NK-92 treated with Interleukin-12 subunit alpha and Interleukin-12 subunit beta, amount 100 ng/mL, for 24 hours (cell line): Measurements from ENCODE around the gene KBTBD12.

Experiments
- DNase-seq: peaks from one replicate; lab custom pipeline; 2025; lab: John Stamatoyannopoulos, UW

The KBTBD12 gene

DNA sequence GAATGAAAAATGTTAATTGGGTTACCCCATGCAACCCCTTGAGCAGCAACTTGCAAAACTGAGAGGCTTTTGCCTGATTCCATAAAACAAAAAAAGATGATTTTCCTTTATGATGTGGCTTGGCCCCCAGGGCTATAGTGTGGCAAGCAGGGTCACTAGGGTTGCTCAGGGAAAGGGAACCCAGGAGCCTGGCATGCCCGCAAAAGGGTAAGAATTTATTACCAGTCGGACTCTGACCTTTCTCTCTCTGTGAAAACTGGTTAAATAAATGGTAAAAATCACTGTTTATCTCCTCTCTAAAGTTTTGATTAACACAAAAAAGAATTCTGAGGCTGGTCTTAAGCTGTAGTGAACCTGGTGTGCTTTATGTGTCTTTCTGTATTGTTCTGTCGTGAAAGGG lies 99.5 kb downstream of the KBTBD12 start:
- DNase-seq = no peak

DNA sequence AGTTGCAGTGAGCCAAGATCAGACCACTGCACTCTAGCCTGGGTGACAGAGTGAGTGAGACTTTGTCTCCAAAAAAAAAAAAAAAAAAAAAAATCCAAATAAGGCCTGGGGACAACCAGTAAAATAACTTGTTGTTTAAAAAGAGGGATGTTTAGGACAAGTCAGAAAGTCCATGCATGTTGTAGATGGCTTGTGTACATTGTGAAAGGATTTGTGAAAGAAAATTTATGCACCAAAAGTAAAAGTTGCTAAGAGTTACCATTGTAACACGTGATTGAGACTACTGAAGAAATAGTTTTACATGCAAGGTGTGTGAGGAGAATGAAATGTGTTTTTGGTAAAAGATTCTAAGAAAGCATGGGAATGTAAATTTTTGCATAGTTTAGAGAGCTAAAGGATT lies 101.5 kb downstream of the KBTBD12 start:
- no peak for DNase-seq

DNA sequence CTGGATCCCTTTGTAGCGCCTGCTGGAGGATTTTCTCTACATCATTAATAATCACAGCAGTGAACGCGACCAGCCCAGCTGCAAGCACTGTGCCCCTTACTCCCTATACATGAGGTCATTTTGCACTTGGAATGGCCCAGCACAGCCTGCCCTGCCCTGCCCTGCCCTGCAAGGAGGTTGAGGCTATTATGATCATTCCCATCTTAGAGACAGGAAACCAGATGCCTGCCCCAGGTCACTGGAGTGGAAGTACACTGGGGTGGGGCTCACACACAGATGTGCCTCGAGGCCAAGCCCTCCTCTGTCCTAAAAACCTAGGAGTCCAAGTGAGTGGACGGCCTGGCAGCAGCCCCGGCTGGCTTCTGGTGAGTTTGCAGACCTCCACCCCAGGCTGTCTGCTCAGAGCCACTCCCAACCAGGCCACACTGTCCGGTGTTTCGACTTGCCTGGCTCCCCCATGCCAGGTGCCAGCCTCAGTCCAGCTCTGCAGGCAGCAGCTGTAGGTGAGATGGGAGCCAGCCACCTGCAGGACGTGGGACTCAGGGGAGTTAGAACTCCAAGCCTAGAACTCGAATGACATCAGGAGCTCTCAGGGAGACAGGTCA lies 106.8 kb downstream of the KBTBD12 start:
- no peak for DNase-seq

DNA sequence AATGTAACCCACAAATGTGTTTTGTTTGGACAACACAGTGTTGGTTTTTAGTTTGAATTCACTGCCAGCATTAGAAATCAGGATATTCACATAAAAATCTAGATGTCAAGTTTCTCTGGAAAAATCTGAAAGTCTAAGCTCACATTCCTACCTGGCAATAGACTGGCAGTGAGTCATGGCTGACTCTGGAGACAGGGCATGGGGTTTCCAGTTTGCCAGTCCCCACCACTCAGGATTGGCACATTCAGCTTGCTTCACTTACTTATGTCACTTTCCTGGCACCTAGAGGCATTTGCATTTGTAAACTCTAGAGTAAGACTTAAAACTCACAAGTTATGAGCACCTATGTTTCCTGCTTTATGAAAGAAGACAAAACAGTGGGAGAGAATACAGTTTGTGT lies 118.1 kb downstream of the KBTBD12 start:
- DNase-seq = no peak

DNA sequence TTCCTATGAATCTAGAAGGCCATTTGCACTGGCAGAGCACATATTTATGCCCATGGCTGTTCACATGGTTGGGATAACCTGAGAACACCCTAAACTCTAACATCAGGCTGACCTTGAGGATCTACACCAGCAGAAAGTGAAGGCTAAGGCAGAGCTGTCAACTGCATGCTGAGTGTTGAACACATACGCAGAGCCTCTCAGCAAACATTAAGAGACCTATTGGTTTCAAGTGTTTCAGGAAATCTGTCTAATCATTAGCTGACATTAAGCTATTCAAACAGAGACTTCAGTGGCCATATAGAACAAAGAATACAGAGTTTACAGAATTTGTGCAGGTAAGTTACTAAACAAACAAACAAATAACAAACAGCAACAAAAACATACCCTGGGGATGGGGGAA lies 121.1 kb downstream of the KBTBD12 start:
- no peak for DNase-seq
